Common myeloid progenitor, CD34-positive (primary cell): ENCODE measurements around the gene FAM168A.

Experiments
- CTCF ChIA-PET: fragments of 350-600 bp; sonication (Branson Sonifier 250); formaldehyde crosslinking; loops from one replicate; lab custom pipeline; 2021; ENCODE audit warnings: antibody characterized with exemption; lab: Charles Lee
- POLR2A ChIA-PET: fragments of 350-600 bp; sonication (Branson Sonifier 250); formaldehyde crosslinking; loops from one replicate; lab custom pipeline; 2021; ENCODE audit warnings: antibody characterized with exemption; lab: Charles Lee
- DNase-seq, 3 donors: peaks; one replicate each; pipeline versions ENCODE4 v3.0.0 to v3.0.0-alpha.2; 2013
- H3K27ac ChIP-seq, 2 experiments: 1 replicate in 1 of 2; 2 replicates in 1 of 2; pipeline ENCODE4 v1.7.0; 2013; ENCODE audit warnings: inconsistent platforms in 2 of 2, low read length in 2 of 2, mild to moderate bottlenecking in 2 of 2, low read depth in 1 of 2, moderate library complexity in 1 of 2; ENCODE audit not compliant: severe bottlenecking in 2 of 2, insufficient read depth in 1 of 2, poor library complexity in 1 of 2
- H3K27me3 ChIP-seq, 5 experiments: replicated peaks in 2 of 5; 1 replicate in 3 of 5; 2 replicates in 2 of 5; pipeline versions ENCODE4 v1.6.1 to v1.7.0; 2013; ENCODE audit warnings: low read length in 4 of 5, mild to moderate bottlenecking in 2 of 5, moderate library complexity in 2 of 5, inconsistent platforms in 1 of 5; ENCODE audit not compliant: insufficient read depth in 5 of 5, control insufficient read depth in 4 of 5
- H3K36me3 ChIP-seq, 4 experiments: 1 replicate in 2 of 4; 2 replicates in 2 of 4; pipeline versions ENCODE4 v1.6.1 to v1.7.0; 2013; ENCODE audit warnings: low read length in 3 of 4, control low read depth in 1 of 4, mild to moderate bottlenecking in 1 of 4; ENCODE audit not compliant: control insufficient read depth in 4 of 4, insufficient read depth in 4 of 4
- H3K4me1 ChIP-seq, 4 experiments: 1 replicate in 3 of 4; 2 replicates in 1 of 4; pipeline versions ENCODE4 v1.6.1 to v1.7.1; 2013; ENCODE audit warnings: low read length in 3 of 4, mild to moderate bottlenecking in 3 of 4, control low read depth in 1 of 4, inconsistent platforms in 1 of 4, moderate library complexity in 1 of 4; ENCODE audit not compliant: control insufficient read depth in 4 of 4, insufficient read depth in 4 of 4; ENCODE audit errors: control extremely low read depth in 1 of 4
- H3K4me3 ChIP-seq, 7 experiments: 1 replicate in 4 of 7; 2 replicates in 3 of 7; pipeline versions ENCODE4 v1.5.1 to v1.7.0; 2013; ENCODE audit warnings: mild to moderate bottlenecking in 7 of 7, low read length in 6 of 7, moderate library complexity in 6 of 7, inconsistent platforms in 2 of 7, low read depth in 2 of 7, control low read depth in 1 of 7; ENCODE audit not compliant: insufficient read depth in 4 of 7, control insufficient read depth in 1 of 7; ENCODE audit errors: extremely low read depth in 1 of 7
- H3K9me3 ChIP-seq, 5 experiments: 1 replicate in 4 of 5; 2 replicates in 1 of 5; pipeline versions ENCODE4 v1.6.1 to v1.7.1; 2013; ENCODE audit warnings: low read length in 4 of 5, mild to moderate bottlenecking in 2 of 5, inconsistent platforms in 1 of 5, low read depth in 1 of 5, moderate library complexity in 1 of 5; ENCODE audit not compliant: control insufficient read depth in 4 of 5, insufficient read depth in 2 of 5; ENCODE audit errors: control extremely low read depth in 1 of 5
- WGBS: methylation state at CpG from one replicate; pipeline ENCODE4 v1.1.5; 2013; ENCODE audit not compliant: insufficient coverage; 5-methylcytosine and 5-hydroxymethylcytosine counted together

FAM168A gene

GRCh38 chr11:73388265-73389133 lies 209.4 kb downstream of the FAM168A start:
- peak in 2 of 3 donors; percentile 61 to 68 for DNase-seq
- Histone ChIP-seq H3K4me3 (peak overlapping the region in 1 of 7 experiments; percentile 21), H3K4me1 (peaks cover 8 to 87% (median 74%) of the 10 kb centered on the region in 4 experiments), H3K27me3 (no peaks in the 10 kb centered on the region), H3K9me3 (no peaks in the 10 kb centered on the region), H3K36me3 (peaks cover 0 to 64% (median 18%) of the 10 kb centered on the region in 4 experiments), H3K27ac (peak overlapping the region in 1 of 2 experiments; percentile 27)
- ChIA-PET POLR2A (interaction anchor here (4.1 kb wide), 1 partner anchor 12 kb away, joined by 18 read pairs; the partner anchor contains the start of gene RELT), CTCF (interaction anchor here (0.7 to 19.4 kb wide), 13 partner anchors 8 to 53 kb away, joined by 3 to 348 read pairs (median 3); no protein-coding TSS in a partner anchor)
- WGBS = 39% methylated on average over 19 of the region's 23 CpGs

GRCh38 chr11:73387594-73388264 lies 210.2 kb downstream of the FAM168A start:
- WGBS = 82% methylated on average over 20 of the region's 21 CpGs
- peak overlapping the region in 1 of 2 experiments; percentile 81 for H3K27ac ChIP-seq
- H3K4me1 ChIP-seq = peaks cover 8 to 87% (median 75%) of the 10 kb centered on the region in 4 experiments
- no peak for DNase-seq
- H3K4me3 ChIP-seq = no peak overlapping the region
- POLR2A ChIA-PET = interaction anchor here (0.7 to 4.1 kb wide), 3 partner anchors 11 to 37 kb away, joined by 3 to 18 read pairs (median 4); partner anchors contain the start of gene RELT
- H3K27me3 ChIP-seq = no peaks in the 10 kb centered on the region
- peaks cover 0 to 56% (median 16%) of the 10 kb centered on the region in 4 experiments for H3K36me3 ChIP-seq
- CTCF ChIA-PET = interaction anchor here (0.7 to 19.4 kb wide), 10 partner anchors 9 to 273 kb away, joined by 3 to 348 read pairs (median 3); no protein-coding TSS in a partner anchor
- H3K9me3 ChIP-seq = no peaks in the 10 kb centered on the region

GRCh38 chr11:73386546-73386945 lies 211.4 kb downstream of the FAM168A start:
- H3K27me3 ChIP-seq = no peaks in the 10 kb centered on the region
- H3K36me3 ChIP-seq = peaks cover 0 to 55% (median 9%) of the 10 kb centered on the region in 4 experiments
- POLR2A ChIA-PET = interaction anchor here (1.2 to 4.1 kb wide), 2 partner anchors 10 to 35 kb away, joined by 4 to 18 read pairs; partner anchors contain the start of gene RELT
- H3K9me3 ChIP-seq = no peaks in the 10 kb centered on the region
- peak overlapping the region; percentile 33 to 81 for H3K27ac ChIP-seq
- CTCF ChIA-PET = interaction anchor here (0.7 to 19.4 kb wide), 6 partner anchors 12 to 274 kb away, joined by 3 to 348 read pairs (median 4); no protein-coding TSS in a partner anchor
- H3K4me3 ChIP-seq = peak overlapping the region in 5 of 7 experiments; percentile 8 to 60 (median 28)
- no peak for DNase-seq
- H3K4me1 ChIP-seq = peaks cover 8 to 90% (median 84%) of the 10 kb centered on the region in 4 experiments
- 90% methylated on average over 6 of the region's 8 CpGs for WGBS

- Histone ChIP-seq H3K27me3 (no peaks in the 10 kb centered on the region), H3K27ac (peak overlapping the region in 1 of 2 experiments; percentile 81), H3K4me3 (peak overlapping the region in 4 of 7 experiments; percentile 23 to 60 (median 38)), H3K4me1 (peaks cover 9 to 95% (median 89%) of the 10 kb centered on the region in 4 experiments), H3K9me3 (no peaks in the 10 kb centered on the region), H3K36me3 (peaks cover 0 to 53% (median 6%) of the 10 kb centered on the region in 4 experiments)
- ChIA-PET POLR2A (interaction anchor here (1.5 to 4.1 kb wide), 2 partner anchors 9 to 10 kb away, joined by 17 to 18 read pairs; partner anchors contain the start of gene RELT), CTCF (interaction anchor here (1.1 to 19.4 kb wide), 3 partner anchors 9 to 31 kb away, joined by 5 to 348 read pairs (median 12); no protein-coding TSS in a partner anchor)
- WGBS = 49% methylated on average over 6 of the region's 8 CpGs
- DNase-seq = peak in 2 of 3 donors; percentile 46 to 51
Measured at GRCh38 chr11:73386016-73386415, 211.9 kb downstream of the FAM168A start.

GRCh38 chr11:73384872-73385689 lies 212.8 kb downstream of the FAM168A start:
- ChIA-PET POLR2A (interaction anchor here (0.9 to 1.5 kb wide), 3 partner anchors 9 to 62 kb away, joined by 3 to 17 read pairs (median 5); partner anchors contain the start of gene RELT), CTCF (interaction anchor here (0.8 to 2.2 kb wide), 12 partner anchors 8 to 276 kb away, joined by 3 to 15 read pairs (median 4); no protein-coding TSS in a partner anchor)
- Histone ChIP-seq H3K4me1 (peaks cover 12 to 100% (median 98%) of the 10 kb centered on the region in 4 experiments), H3K27ac (peak overlapping the region in 1 of 2 experiments; percentile 81), H3K4me3 (peak overlapping the region in 4 of 7 experiments; percentile 11 to 60 (median 34)), H3K9me3 (no peaks in the 10 kb centered on the region), H3K27me3 (no peaks in the 10 kb centered on the region), H3K36me3 (peaks cover 0 to 52% (median 2%) of the 10 kb centered on the region in 4 experiments)
- 5% methylated on average over 15 of the region's 21 CpGs for WGBS
- DNase-seq = peak; percentile 91 to 98 (median 98)
